Keratinocyte (primary cell): Measurements from ENCODE around the gene CALHM1. TPM values are rescaled to one million over a fixed set of nuclear protein-coding genes. Genes with fewer than 3 reads are reported as not detected.
"Not testable (repeated sequence)": the region's sequence is repeated elsewhere in the genome, so short reads cannot be mapped to it uniquely, and the experiment has no call there.

ENCODE experiments used
- DNase-seq: peaks from one replicate; pipeline ENCODE4 v3.0.0-alpha.2; 2011; ENCODE audit warnings: low read depth, missing footprints, low spot score
- FAIRE-seq: peaks from 2 replicates; lab custom pipeline; 2011; peaks lifted over from hg19 to GRCh38; lab: Jason Lieb, UNC
- H2AFZ ChIP-seq: 2 replicates; pipeline ENCODE4 v1.6.0; 2012; ENCODE audit warnings: low read length, control low read depth, inconsistent platforms; ENCODE audit not compliant: control insufficient read depth
- H3K27ac ChIP-seq: 2 replicates; pipeline ENCODE4 v1.5.1; 2011; ENCODE audit warnings: low read length; ENCODE audit not compliant: control insufficient read depth, insufficient read depth
- H3K27me3 ChIP-seq: 3 replicates; pipeline ENCODE4 v1.6.0; 2011; ENCODE audit warnings: low read length; ENCODE audit not compliant: control insufficient read depth, insufficient read depth; ENCODE audit errors: extremely low read depth
- H3K36me3 ChIP-seq, 2 experiments: 2 replicates in 1 of 2; 3 replicates in 1 of 2; pipeline ENCODE4 v1.5.1; 2011; ENCODE audit warnings: low read length in 2 of 2, mild to moderate bottlenecking in 1 of 2; ENCODE audit not compliant: control insufficient read depth in 2 of 2, insufficient read depth in 2 of 2; ENCODE audit errors: extremely low read depth in 1 of 2
- H3K4me1 ChIP-seq: 3 replicates; pipeline ENCODE4 v1.5.1; 2011; ENCODE audit warnings: low read length; ENCODE audit not compliant: control insufficient read depth, insufficient read depth; ENCODE audit errors: extremely low read depth
- H3K4me2 ChIP-seq: 3 replicates; pipeline ENCODE4 v1.6.0; 2011; ENCODE audit warnings: low read depth, low read length; ENCODE audit not compliant: control insufficient read depth, insufficient read depth; ENCODE audit errors: extremely low read depth
- H3K4me3 ChIP-seq, 3 experiments: fragments of 200-600 bp in 1 of 3; sonication (generic) in 1 of 3; 2 replicates in 2 of 3; 3 replicates in 1 of 3; pipeline ENCODE4 v1.5.1; 2011 to 2016; ENCODE audit warnings: low read length in 3 of 3, mild to moderate bottlenecking in 3 of 3, control low read depth in 2 of 3, inconsistent platforms in 1 of 3, low read depth in 1 of 3, mixed read lengths in 1 of 3, mixed run types in 1 of 3, moderate library complexity in 1 of 3; ENCODE audit not compliant: control insufficient read depth in 2 of 3, insufficient read depth in 2 of 3; ENCODE audit errors: extremely low read depth in 1 of 3
- H3K79me2 ChIP-seq: 2 replicates; pipeline ENCODE4 v1.6.0; 2012; ENCODE audit warnings: low read length; ENCODE audit not compliant: control insufficient read depth, insufficient read depth
- H3K9ac ChIP-seq: 3 replicates; pipeline ENCODE4 v1.6.0; 2011; ENCODE audit warnings: low read length; ENCODE audit not compliant: control insufficient read depth, insufficient read depth; ENCODE audit errors: extremely low read depth
- H3K9me1 ChIP-seq: 3 replicates; pipeline ENCODE4 v1.6.0; 2011; ENCODE audit warnings: low read length; ENCODE audit not compliant: control insufficient read depth, insufficient read depth; ENCODE audit errors: extremely low read depth
- H3K9me3 ChIP-seq: 2 replicates; pipeline ENCODE4 v1.5.1; 2012; ENCODE audit warnings: low read depth, low read length; ENCODE audit not compliant: control insufficient read depth
- H4K20me1 ChIP-seq: 3 replicates; pipeline ENCODE4 v1.6.0; 2011; ENCODE audit warnings: low read length; ENCODE audit not compliant: control insufficient read depth, insufficient read depth; ENCODE audit errors: extremely low read depth
- EZH2 ChIP-seq: IDR thresholded peaks from one replicate; pipeline ENCODE4 v1.6.1; 2012; ENCODE audit warnings: inconsistent platforms, mild to moderate bottlenecking, low read length, moderate library complexity
- dilution Hi-C: fragments of 300-500 bp; cut with MboI; formaldehyde crosslinking; loops from one replicate; pipeline ENCODE4 v1.7.0; 2020; ENCODE audit warnings: low sequenced_read_pairs; ENCODE audit not compliant: extremely low pct_ligation_motif_present
- polyA plus RNA-seq, 5 experiments: library from polyadenylated mRNA; depleted of rRNA in 3 of 5; stranded (reverse) in 3 of 5; stranded (forward) in 1 of 5; unstranded in 1 of 5; fragments of >200 nt; gene quantifications; 1 replicate in 1 of 5; 2 replicates in 3 of 5; 3 replicates in 1 of 5; pipeline versions ENCODE4 v1.2.1 to v1.2.3, GENCODE V29; 2011 to 2012; ENCODE audit warnings: missing spikeins in 2 of 5, low read depth in 1 of 5, low replicate concordance in 1 of 5
- TF ChIP-seq, protein P1 (sequence below), 3 experiments: IDR thresholded peaks in 1 of 3; conservative IDR thresholded peaks in 1 of 3; optimal IDR thresholded peaks in 1 of 3; 2 replicates in 2 of 3; 3 replicates in 1 of 3; pipeline versions ENCODE3 to v1.5.1; 2011; ENCODE audit warnings: low read length in 3 of 3, mild to moderate bottlenecking in 3 of 3, moderate library complexity in 2 of 3, control low read depth in 1 of 3, inconsistent platforms in 1 of 3; ENCODE audit not compliant: insufficient read depth in 2 of 3; ENCODE audit errors: extremely low read depth in 1 of 3

The CALHM1 gene
- polyA plus RNA-seq, 1 donor (not counting 4 experiments of a cell fraction or from before 2014, with no cell fraction given), result not detected

DNA sequence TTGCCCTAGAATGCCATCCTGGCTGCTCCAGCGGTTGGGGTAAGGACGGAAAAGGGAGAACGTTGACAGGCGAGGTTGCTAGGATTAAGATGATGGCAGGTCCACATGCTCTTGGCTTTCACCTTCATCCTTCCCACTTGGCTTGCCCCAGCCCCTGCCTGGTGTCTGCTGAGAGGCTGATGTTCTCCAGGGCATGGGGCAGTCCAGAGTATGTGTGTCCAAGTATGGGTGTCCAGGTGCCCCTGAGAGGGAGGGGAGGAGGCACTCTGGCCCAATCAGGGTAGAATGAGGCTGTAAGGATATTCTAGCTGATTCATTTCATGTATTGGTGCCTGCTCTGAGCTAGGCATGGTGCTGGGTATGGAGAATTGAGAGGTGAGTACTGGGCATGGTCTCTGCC is 47.4 kb upstream of the CALHM1 start:
- no peak for TF ChIP-seq EZH2
- TF ChIP-seq, protein P1, sequence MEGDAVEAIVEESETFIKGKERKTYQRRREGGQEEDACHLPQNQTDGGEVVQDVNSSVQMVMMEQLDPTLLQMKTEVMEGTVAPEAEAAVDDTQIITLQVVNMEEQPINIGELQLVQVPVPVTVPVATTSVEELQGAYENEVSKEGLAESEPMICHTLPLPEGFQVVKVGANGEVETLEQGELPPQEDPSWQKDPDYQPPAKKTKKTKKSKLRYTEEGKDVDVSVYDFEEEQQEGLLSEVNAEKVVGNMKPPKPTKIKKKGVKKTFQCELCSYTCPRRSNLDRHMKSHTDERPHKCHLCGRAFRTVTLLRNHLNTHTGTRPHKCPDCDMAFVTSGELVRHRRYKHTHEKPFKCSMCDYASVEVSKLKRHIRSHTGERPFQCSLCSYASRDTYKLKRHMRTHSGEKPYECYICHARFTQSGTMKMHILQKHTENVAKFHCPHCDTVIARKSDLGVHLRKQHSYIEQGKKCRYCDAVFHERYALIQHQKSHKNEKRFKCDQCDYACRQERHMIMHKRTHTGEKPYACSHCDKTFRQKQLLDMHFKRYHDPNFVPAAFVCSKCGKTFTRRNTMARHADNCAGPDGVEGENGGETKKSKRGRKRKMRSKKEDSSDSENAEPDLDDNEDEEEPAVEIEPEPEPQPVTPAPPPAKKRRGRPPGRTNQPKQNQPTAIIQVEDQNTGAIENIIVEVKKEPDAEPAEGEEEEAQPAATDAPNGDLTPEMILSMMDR (optimal IDR thresholded peaks at IDR 0.05 in 1 of 3, IDR thresholded peaks at IDR 0.05 in 1 of 3, conservative IDR thresholded peaks at IDR 0.05 in 1 of 3; ENCODE audit: extremely low read depth in 1 of 3, insufficient read depth in 2 of 3, low read length in 3 of 3), result no peak
- Histone ChIP-seq H3K79me2 (no peaks in the 10 kb centered on the region), H3K27ac (no peak overlapping the region), H2AFZ (no peak overlapping the region), H3K4me1 (no peaks in the 10 kb centered on the region), H3K4me2 (no peak overlapping the region), H3K27me3 (peaks cover 27% of the 10 kb centered on the region), H3K9ac (no peak overlapping the region), H3K36me3 (no peaks in the 10 kb centered on the region), H4K20me1 (no peaks in the 10 kb centered on the region), H3K9me3 (no peaks in the 10 kb centered on the region), H3K4me3 (no peak overlapping the region), H3K9me1 (no peaks in the 10 kb centered on the region)
- FAIRE-seq (no peak), DNase-seq (no peak)
- dilution Hi-C loops, result no loop called here

DNA sequence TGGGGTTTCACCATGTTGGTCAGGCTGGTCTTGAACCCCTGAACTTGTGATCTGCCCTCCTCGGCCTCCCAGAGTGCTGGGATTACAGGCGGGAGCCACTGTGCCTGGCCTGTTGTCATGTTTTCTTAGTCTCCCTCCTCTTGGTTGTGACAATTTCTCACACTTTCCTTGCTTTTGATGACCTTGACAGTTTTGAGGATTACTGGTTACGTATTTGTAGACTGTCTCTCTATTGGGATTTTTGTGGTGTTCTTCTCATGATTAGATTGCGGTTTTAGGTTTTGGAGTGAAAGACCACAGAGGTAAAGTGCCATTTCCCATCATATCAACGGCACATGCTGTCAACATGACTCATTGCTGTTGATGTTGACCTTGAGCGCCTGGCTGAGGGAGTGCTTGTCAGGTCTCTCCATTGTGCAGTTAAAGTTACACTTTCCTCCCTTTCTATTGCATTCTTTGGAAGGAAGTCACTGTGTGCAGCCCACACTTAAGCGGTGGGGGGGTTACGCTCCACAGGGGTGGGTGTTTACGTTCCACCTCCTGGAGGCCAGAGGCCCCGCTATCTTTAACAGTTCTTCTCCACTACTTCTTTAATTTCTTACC is 45.6 kb upstream of the CALHM1 start:
- dilution Hi-C loops, result no loop called here
- FAIRE-seq, result no peak
- TF ChIP-seq EZH2, result no peak
- TF ChIP-seq, protein P1 (optimal IDR thresholded peaks at IDR 0.05 in 1 of 3, IDR thresholded peaks at IDR 0.05 in 1 of 3, conservative IDR thresholded peaks at IDR 0.05 in 1 of 3; ENCODE audit: extremely low read depth in 1 of 3, insufficient read depth in 2 of 3, low read length in 3 of 3), result no peak

GRCh38 chr10:103503777-103504176 is 45.1 kb upstream of the CALHM1 start:
- H3K9me3 ChIP-seq, H3K9me1 ChIP-seq, H3K9ac ChIP-seq, H4K20me1 ChIP-seq, H2AFZ ChIP-seq, FAIRE-seq, H3K27ac ChIP-seq, H3K4me1 ChIP-seq, dilution Hi-C loops, H3K36me3 ChIP-seq, H3K4me3 ChIP-seq, H3K4me2 ChIP-seq, DNase-seq, H3K79me2 ChIP-seq: not testable (repeated sequence)
- H3K27me3 ChIP-seq, result peaks cover 42% of the 10 kb centered on the region

More for the DNA sequence above, 45.6 kb upstream of the CALHM1 start:
- no peak for DNase-seq
- Histone ChIP-seq H3K9me1 (no peaks in the 10 kb centered on the region), H3K4me1 (no peaks in the 10 kb centered on the region), H3K4me3 (no peak overlapping the region), H3K36me3 (no peaks in the 10 kb centered on the region), H3K27me3 (peaks cover 42% of the 10 kb centered on the region), H4K20me1 (no peaks in the 10 kb centered on the region), H2AFZ (no peak overlapping the region), H3K9ac (no peak overlapping the region), H3K9me3 (no peaks in the 10 kb centered on the region), H3K27ac (no peak overlapping the region), H3K79me2 (no peaks in the 10 kb centered on the region), H3K4me2 (no peak overlapping the region)
